ENCODE measurements around the gene STRN4. TPM values are rescaled to one million over a fixed set of nuclear protein-coding genes. Genes with fewer than 3 reads are reported as not detected.

The STRN4 gene
- total RNA-seq, 3 donors from 2014 or later (not counting 1 experiment from before 2014, with no cell fraction given), result 125 to 152 (median 125) TPM

DNA sequence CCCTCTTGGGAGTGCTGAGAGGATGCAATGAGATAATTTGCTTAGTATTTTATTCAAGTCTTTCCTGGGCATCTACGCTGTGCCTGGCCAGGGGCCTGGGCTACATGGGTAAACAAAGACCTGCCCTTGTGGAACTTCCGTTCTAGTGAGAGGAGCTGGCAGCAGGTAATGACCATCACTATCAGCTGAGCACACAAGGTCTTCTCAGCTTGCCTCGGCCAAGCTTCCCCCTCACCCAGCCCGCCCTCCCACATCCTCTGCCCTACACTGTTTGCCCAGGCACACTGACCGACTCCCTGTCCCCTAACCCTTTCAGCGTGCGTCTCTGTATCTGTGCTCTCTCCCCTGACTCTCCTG is 9.0 kb downstream of the STRN4 start:
- no peak overlapping the region for H3K27ac Mint-ChIP-seq
- 93% methylated on average over 7 of the region's 7 CpGs for WGBS (ENCODE audit: insufficient coverage)
- Histone ChIP-seq H3K27ac (ENCODE audit: low read length) (no peak overlapping the region), H3K4me1 (ENCODE audit: control insufficient read depth, insufficient read depth, low read length) (peaks cover 11% of the 10 kb centered on the region), H3K9me3 (ENCODE audit: control insufficient read depth, insufficient read depth, low read length) (no peaks in the 10 kb centered on the region), H3K4me3 (ENCODE audit: low read length) (no peak overlapping the region), H3K27me3 (ENCODE audit: control insufficient read depth, insufficient read depth, low read length) (no peaks in the 10 kb centered on the region), H3K36me3 (ENCODE audit: control insufficient read depth, insufficient read depth, low read length) (peaks cover 42% of the 10 kb centered on the region)
- no peaks in the 10 kb centered on the region for H3K27me3 Mint-ChIP-seq (ENCODE audit: low read depth in 2 of 2)
- no peak for DNase-seq
- H3K36me3 Mint-ChIP-seq, result no peaks in the 10 kb centered on the region
- TF ChIP-seq, protein P1, sequence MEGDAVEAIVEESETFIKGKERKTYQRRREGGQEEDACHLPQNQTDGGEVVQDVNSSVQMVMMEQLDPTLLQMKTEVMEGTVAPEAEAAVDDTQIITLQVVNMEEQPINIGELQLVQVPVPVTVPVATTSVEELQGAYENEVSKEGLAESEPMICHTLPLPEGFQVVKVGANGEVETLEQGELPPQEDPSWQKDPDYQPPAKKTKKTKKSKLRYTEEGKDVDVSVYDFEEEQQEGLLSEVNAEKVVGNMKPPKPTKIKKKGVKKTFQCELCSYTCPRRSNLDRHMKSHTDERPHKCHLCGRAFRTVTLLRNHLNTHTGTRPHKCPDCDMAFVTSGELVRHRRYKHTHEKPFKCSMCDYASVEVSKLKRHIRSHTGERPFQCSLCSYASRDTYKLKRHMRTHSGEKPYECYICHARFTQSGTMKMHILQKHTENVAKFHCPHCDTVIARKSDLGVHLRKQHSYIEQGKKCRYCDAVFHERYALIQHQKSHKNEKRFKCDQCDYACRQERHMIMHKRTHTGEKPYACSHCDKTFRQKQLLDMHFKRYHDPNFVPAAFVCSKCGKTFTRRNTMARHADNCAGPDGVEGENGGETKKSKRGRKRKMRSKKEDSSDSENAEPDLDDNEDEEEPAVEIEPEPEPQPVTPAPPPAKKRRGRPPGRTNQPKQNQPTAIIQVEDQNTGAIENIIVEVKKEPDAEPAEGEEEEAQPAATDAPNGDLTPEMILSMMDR (IDR thresholded peaks at IDR 0.05), result no peak
- peaks cover 25 to 33% of the 10 kb centered on the region in 2 donors for H3K4me1 Mint-ChIP-seq
- intact Hi-C loops (cut with micrococcal nuclease), result no loop called here
- no peak for ATAC-seq
- H3K9me3 Mint-ChIP-seq, result no peaks in the 10 kb centered on the region
- no peak overlapping the region for H3K4me3 Mint-ChIP-seq

- Mint-ChIP-seq H3K4me1 (peaks cover 22 to 32% of the 10 kb centered on the region in 2 donors), H3K4me3 (no peak overlapping the region), H3K27ac (no peak overlapping the region), H3K36me3 (no peaks in the 10 kb centered on the region), H3K27me3 (ENCODE audit: low read depth in 2 of 2) (no peaks in the 10 kb centered on the region), H3K9me3 (no peaks in the 10 kb centered on the region)
- no peak for ATAC-seq
- intact Hi-C loops (cut with micrococcal nuclease), result no loop called here
- DNase-seq, result no peak
- Histone ChIP-seq H3K9me3 (ENCODE audit: control insufficient read depth, insufficient read depth, low read length) (no peaks in the 10 kb centered on the region), H3K36me3 (ENCODE audit: control insufficient read depth, insufficient read depth, low read length) (peaks cover 42% of the 10 kb centered on the region), H3K4me1 (ENCODE audit: control insufficient read depth, insufficient read depth, low read length) (peaks cover 17% of the 10 kb centered on the region), H3K4me3 (ENCODE audit: low read length) (no peak overlapping the region), H3K27ac (ENCODE audit: low read length) (no peak overlapping the region), H3K27me3 (ENCODE audit: control insufficient read depth, insufficient read depth, low read length) (no peaks in the 10 kb centered on the region)
- TF ChIP-seq, protein P1 (IDR thresholded peaks at IDR 0.05), result no peak
- 91% methylated on average over 22 of the region's 22 CpGs for WGBS (ENCODE audit: insufficient coverage)
These were observed 9.5 kb downstream of the STRN4 start for GRCh38 chr19:46736531-46737297.

GRCh38 chr19:46733690-46734292 is 12.5 kb downstream of the STRN4 start:
- Histone ChIP-seq H3K27me3 (ENCODE audit: control insufficient read depth, insufficient read depth, low read length) (no peaks in the 10 kb centered on the region), H3K27ac (ENCODE audit: low read length) (no peak overlapping the region), H3K36me3 (ENCODE audit: control insufficient read depth, insufficient read depth, low read length) (peaks cover 63% of the 10 kb centered on the region), H3K9me3 (ENCODE audit: control insufficient read depth, insufficient read depth, low read length) (no peaks in the 10 kb centered on the region), H3K4me1 (ENCODE audit: control insufficient read depth, insufficient read depth, low read length) (peaks cover 26% of the 10 kb centered on the region), H3K4me3 (ENCODE audit: low read length) (no peak overlapping the region)
- Mint-ChIP-seq H3K36me3 (no peaks in the 10 kb centered on the region), H3K4me3 (no peak overlapping the region), H3K27me3 (ENCODE audit: low read depth in 2 of 2) (no peaks in the 10 kb centered on the region), H3K27ac (no peak overlapping the region), H3K9me3 (no peaks in the 10 kb centered on the region), H3K4me1 (peaks cover 8 to 27% of the 10 kb centered on the region in 2 donors)
- 91% methylated on average over 10 of the region's 11 CpGs for WGBS (ENCODE audit: insufficient coverage)
- ATAC-seq (no peak), DNase-seq (no peak)
- TF ChIP-seq, protein P1 (IDR thresholded peaks at IDR 0.05), result no peak
- intact Hi-C loops (cut with micrococcal nuclease), result no loop called here

Data from natural killer cell (primary cell).